Stimulated activated CD4-positive, alpha-beta T cell treated with anti-CD3 and anti-CD28 coated beads, Interleukin-12 subunit alpha, Interleukin-12 subunit beta, amount 100 ng/mL, for 48 hours (primary cell): ENCODE measurements around the gene AASS.

Source experiments
- DNase-seq, 3 donors: peaks; one replicate each; pipeline ENCODE4 v3.0.0-alpha.2; 2020; ENCODE audit warnings: low read depth in 2 of 3, low spot score in 1 of 3

The AASS gene

DNA sequence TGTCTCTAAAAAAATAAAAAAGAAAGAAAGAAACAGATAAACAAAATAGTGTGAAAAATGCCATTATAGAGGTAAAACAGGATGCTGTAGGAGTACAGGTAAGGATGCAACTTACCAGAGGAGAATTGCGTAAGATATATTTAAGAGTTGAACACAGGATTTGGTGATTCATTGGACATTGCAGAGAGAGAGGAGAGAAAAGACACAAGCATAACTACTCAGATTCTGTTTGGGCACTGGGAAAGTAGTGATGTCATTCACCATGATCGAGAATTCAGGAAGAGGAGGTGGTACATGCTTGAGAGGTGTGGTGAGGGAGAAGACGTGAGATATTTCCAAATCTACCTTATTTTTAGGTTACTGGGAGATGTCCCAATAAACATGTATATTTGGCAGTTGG, 97.6 kb downstream of the AASS start:
- no peak for DNase-seq

DNA sequence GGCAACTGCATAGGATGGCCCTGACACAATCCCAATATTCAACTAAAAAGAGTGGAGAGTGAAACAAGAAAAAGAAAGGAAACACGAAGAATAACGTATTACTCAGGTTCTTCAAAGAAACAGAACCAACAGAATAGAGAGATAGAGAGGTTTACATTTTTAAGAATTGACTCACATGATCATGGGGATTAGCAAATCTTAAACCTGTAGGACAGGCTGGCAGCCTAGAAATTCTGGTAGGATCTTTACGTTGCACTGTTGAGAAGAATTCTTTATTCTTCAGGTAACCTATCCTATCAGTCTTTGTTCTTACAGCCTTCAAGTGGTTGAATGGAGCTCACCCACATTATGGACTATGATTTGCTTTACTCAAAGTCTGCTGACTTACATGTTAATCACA, 103.9 kb downstream of the AASS start:
- DNase-seq = no peak

DNA sequence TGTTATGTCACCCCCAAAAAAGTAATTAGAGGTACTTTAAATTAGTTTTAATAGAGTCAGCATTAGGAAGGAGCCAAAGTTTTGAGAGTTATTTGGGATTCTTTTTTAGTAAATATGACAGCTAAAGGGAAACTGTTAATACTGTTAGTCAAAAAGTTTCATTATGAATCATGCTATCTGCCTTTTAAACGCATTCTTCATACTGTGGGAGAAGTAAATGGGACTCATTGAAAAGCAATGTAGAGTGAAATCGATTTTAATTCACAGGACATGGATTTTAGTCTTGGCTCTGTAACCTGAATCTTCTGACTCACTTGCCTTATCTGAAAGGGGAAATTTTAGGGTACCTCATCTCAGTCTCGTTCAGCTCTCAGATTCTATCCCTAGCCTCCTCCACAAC, 105.1 kb downstream of the AASS start:
- DNase-seq = no peak

DNA sequence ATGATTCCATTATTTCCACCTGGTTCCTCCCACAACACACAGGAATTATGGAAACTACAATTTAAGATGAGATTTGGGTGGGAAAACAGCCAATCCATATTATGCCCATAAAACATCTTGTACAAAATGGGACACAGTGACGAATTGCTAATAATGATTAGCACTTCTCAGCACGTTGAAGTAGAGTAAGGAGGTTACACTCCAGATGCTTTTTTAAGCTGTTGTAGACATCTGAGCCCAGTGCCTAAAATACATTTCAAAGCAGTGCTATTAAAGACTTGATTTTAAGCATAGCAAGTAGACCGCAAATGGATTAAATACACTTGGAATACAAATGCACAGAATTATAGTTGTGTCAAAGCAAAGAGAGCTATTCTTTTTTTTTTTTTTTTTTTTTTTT, 105.9 kb downstream of the AASS start:
- no peak for DNase-seq

DNA sequence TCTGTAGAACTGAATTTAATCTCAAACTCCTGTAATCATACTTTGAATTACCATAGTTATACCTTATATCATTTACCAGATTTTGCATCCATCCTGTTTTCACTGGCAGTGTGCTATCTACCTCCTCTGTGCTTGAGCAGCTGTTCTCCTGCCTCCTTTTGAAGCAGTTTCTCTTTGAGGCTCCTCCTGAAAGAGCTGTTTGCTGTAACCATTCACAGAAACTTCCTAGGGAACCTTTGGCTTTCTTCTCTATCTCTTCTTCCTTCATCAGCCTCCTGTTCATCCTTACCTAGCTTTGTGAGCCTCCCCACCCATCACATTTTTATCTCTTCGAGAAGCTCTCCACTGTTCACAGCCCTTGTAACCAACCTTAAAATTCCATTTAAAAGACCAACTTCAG, 108.2 kb downstream of the AASS start:
- DNase-seq = no peak

DNA sequence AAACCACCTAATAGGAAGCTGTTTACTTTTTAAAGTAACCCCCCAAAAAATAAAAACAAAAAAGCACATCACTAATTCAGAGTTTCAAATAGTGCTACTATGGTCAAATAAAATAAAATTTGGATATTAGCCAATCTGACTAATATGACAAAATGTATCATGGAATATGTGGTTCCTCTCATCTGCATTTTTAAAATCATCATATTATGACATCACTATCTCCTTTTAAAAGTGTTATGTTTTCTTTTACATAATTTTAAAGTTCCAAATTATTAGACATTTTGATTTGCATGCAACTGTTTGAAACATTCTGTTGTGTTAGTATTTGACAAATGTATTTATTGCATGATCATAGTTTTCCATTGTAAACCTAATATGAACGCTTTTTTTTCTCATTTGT, 110.4 kb downstream of the AASS start:
- DNase-seq = no peak

DNA sequence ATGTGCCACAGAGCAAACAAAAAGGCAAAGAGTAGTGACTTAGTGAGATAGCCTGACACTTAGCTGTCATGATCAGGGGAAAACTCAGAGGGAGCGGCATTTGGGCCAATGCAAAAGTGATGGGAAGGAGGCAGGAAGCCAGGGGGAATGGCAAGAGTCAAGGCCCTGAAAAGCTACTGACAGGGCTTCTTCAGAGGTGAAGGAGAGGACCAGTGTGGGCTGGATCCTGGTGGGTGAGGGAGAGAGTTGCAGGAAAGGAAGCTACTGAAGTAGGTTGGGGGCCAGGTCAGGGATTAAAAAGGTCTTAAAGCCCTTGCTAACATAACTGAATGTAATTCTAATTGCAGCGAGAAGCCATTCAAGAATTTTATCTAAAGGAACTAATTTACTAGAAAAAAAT, 117.0 kb downstream of the AASS start:
- no peak for DNase-seq
